Right ventricle myocardium inferior (tissue), 1 donor: ENCODE results near the gene CYP4Z1. TPM values are rescaled to one million over a fixed set of nuclear protein-coding genes. Genes with fewer than 3 reads are reported as not detected.
"Not testable (repeated sequence)": the region's sequence is repeated elsewhere in the genome, so short reads cannot be mapped to it uniquely, and the experiment has no call there.

Source experiments
- ATAC-seq: fragments of 200-7000 bp; cut with Tn5 transposase; one replicate; pipeline ENCODE4 v1.9.1; 2020; ENCODE audit warnings: mild to moderate bottlenecking, moderate library complexity
- DNase-seq: peaks from one replicate; pipeline ENCODE4 v3.0.0; 2021; ENCODE audit errors: missing footprints
- intact Hi-C: fragments of 100-400 bp; cut with DNase I; formaldehyde crosslinking; loops from one replicate; pipeline ENCODE4 v1.11.0; 2022
- long read RNA-seq: library from polyadenylated mRNA; unstranded; transcript quantifications from one replicate; pipeline ENCODE4 v2.0.0, GENCODE V29; 2021
- total RNA-seq: library from RNA; stranded (reverse); fragmentation: NEBNext Ultra II Directional; extraction: Animal tissue kit (Norgen Biotek cat#: 25700); gene quantifications from one replicate; pipeline ENCODE4 v1.2.1, GENCODE V29; 2021
- donor health status: DM: no; HTN: yes; CAD: no; lungs with severe emphysema.

The CYP4Z1 gene
- total RNA-seq = 0.97 TPM
- long read RNA-seq = 0 reads

GRCh38 chr1:47067097-47067594 is at the start of gene CYP4Z1:
Gene CYP4Z1, plus strand, starts transcription at chr1:47067231. Its CDS starts 260 bp downstream, at chr1:47067491.
- intact Hi-C loops = no loop called here
- ATAC-seq (no peak), DNase-seq (no peak)

GRCh38 chr1:47021070-47021469 is 46.0 kb upstream of the CYP4Z1 start:
- intact Hi-C loops = loop anchor here (5.0 kb wide), 1 partner anchor 214 kb away; no protein-coding TSS in a partner anchor
- ATAC-seq = peak; percentile 47

GRCh38 chr1:47023268-47024140 is 43.5 kb upstream of the CYP4Z1 start, which contains the start of gene CYP4X1:
Gene CYP4X1, plus strand, starts transcription at chr1:47023669. Its CDS starts 149 bp downstream, at chr1:47023818.
- ATAC-seq = peak; percentile 81
- peak; percentile 73 for DNase-seq
- intact Hi-C loops = loop anchor here (5.0 kb wide), 1 partner anchor 216 kb away; no protein-coding TSS in a partner anchor

More at GRCh38 chr1:47021070-47021469, 46.0 kb upstream of the CYP4Z1 start:
- DNase-seq = no peak

- intact Hi-C loops = loop anchor here (5.0 kb wide), 1 partner anchor 217 kb away; no protein-coding TSS in a partner anchor
- no peak for ATAC-seq
- DNase-seq = no peak
These were observed 42.8 kb upstream of the CYP4Z1 start for GRCh38 chr1:47024141-47024801.

GRCh38 chr1:47030170-47030805 is 36.7 kb upstream of the CYP4Z1 start:
- peak; percentile 45 for ATAC-seq
- intact Hi-C loops = no loop called here
- no peak for DNase-seq

- ATAC-seq (peak; percentile 92), DNase-seq (no peak)
- intact Hi-C loops = no loop called here
These were observed 36.0 kb upstream of the CYP4Z1 start for GRCh38 chr1:47031059-47031458.

- intact Hi-C loops = no loop called here
These were observed 35.4 kb upstream of the CYP4Z1 start for GRCh38 chr1:47031585-47031984.

GRCh38 chr1:47036764-47037163 is 30.3 kb upstream of the CYP4Z1 start:
- intact Hi-C loops = no loop called here
- no peak for DNase-seq
- no peak for ATAC-seq

More at GRCh38 chr1:47031585-47031984, 35.4 kb upstream of the CYP4Z1 start:
- no peak for DNase-seq
- peak; percentile 64 for ATAC-seq

- no peak for ATAC-seq
- intact Hi-C loops = no loop called here
These were observed 7.7 kb upstream of the CYP4Z1 start for GRCh38 chr1:47059376-47059775.

GRCh38 chr1:47069080-47069479 is 2.0 kb downstream of the CYP4Z1 start:
- ATAC-seq, intact Hi-C loops, DNase-seq: not testable (repeated sequence)

More at GRCh38 chr1:47059376-47059775, 7.7 kb upstream of the CYP4Z1 start:
- no peak for DNase-seq

- intact Hi-C loops, ATAC-seq, DNase-seq: not testable (repeated sequence)
These were observed 2.5 kb downstream of the CYP4Z1 start for GRCh38 chr1:47069509-47069908.

GRCh38 chr1:47089356-47089755 is 22.3 kb downstream of the CYP4Z1 start:
- DNase-seq, intact Hi-C loops, ATAC-seq: not testable (repeated sequence)

GRCh38 chr1:47091476-47091875 is 24.4 kb downstream of the CYP4Z1 start:
- ATAC-seq, intact Hi-C loops, DNase-seq: not testable (repeated sequence)

- no peak for ATAC-seq
- DNase-seq = no peak
- intact Hi-C loops = no loop called here
These were observed 37.8 kb downstream of the CYP4Z1 start for GRCh38 chr1:47104816-47105215.

- DNase-seq = no peak
- no peak for ATAC-seq
- intact Hi-C loops = no loop called here
These were observed 39.8 kb downstream of the CYP4Z1 start for GRCh38 chr1:47106792-47107191.

- ATAC-seq, DNase-seq, intact Hi-C loops: not testable (repeated sequence)
These were observed 41.0 kb downstream of the CYP4Z1 start for GRCh38 chr1:47107851-47108574.

GRCh38 chr1:47109482-47109881 is 42.5 kb downstream of the CYP4Z1 start:
- ATAC-seq, DNase-seq: not testable (repeated sequence)

GRCh38 chr1:47113178-47113577 is 46.1 kb downstream of the CYP4Z1 start:
- no peak for DNase-seq
- intact Hi-C loops = no loop called here
- no peak for ATAC-seq

More at GRCh38 chr1:47109482-47109881, 42.5 kb downstream of the CYP4Z1 start:
- intact Hi-C loops = not testable (repeated sequence)
